Medulla oblongata (tissue), 1 donor: Measurements from ENCODE around the gene LIPC.

Source experiments
- DNase-seq: peaks from one replicate; pipeline ENCODE4 v3.0.0-alpha.2; 2015; ENCODE audit errors: extremely low spot score

Gene LIPC

GRCh38 chr15:58431221-58432149 is at the start of gene LIPC:
Gene LIPC, plus strand, starts transcription at chr15:58431991. Its CDS starts 42 bp downstream, at chr15:58432033.
- no peak for DNase-seq

- DNase-seq, result no peak
Observed at GRCh38 chr15:58383876-58384275, 47.9 kb upstream of the LIPC start.

- DNase-seq, result no peak
Observed at GRCh38 chr15:58384667-58385066, 47.1 kb upstream of the LIPC start.

GRCh38 chr15:58386081-58386480 is 45.7 kb upstream of the LIPC start:
- DNase-seq, result no peak

- DNase-seq, result no peak
Observed at GRCh38 chr15:58386641-58387040, 45.1 kb upstream of the LIPC start.

- DNase-seq, result no peak
Observed at GRCh38 chr15:58387130-58387529, 44.7 kb upstream of the LIPC start.

- DNase-seq, result no peak
Observed at GRCh38 chr15:58388211-58388610, 43.6 kb upstream of the LIPC start.

- no peak for DNase-seq
Observed at GRCh38 chr15:58390118-58390517, 41.7 kb upstream of the LIPC start.

- DNase-seq, result no peak
Observed at GRCh38 chr15:58390655-58391054, 41.1 kb upstream of the LIPC start.

- no peak for DNase-seq
Observed at GRCh38 chr15:58391088-58391487, 40.7 kb upstream of the LIPC start.

- no peak for DNase-seq
Observed at GRCh38 chr15:58392141-58392540, 39.6 kb upstream of the LIPC start.

GRCh38 chr15:58392611-58393161 is 39.1 kb upstream of the LIPC start:
- no peak for DNase-seq

- DNase-seq, result no peak
Observed at GRCh38 chr15:58393241-58393662, 38.5 kb upstream of the LIPC start.

GRCh38 chr15:58396181-58396580 is 35.6 kb upstream of the LIPC start:
- no peak for DNase-seq

GRCh38 chr15:58398071-58398470 is 33.7 kb upstream of the LIPC start:
- DNase-seq, result no peak

GRCh38 chr15:58398643-58399042 is 33.1 kb upstream of the LIPC start:
- no peak for DNase-seq

- no peak for DNase-seq
Observed at GRCh38 chr15:58399739-58400138, 32.1 kb upstream of the LIPC start.

- DNase-seq, result no peak
Observed at GRCh38 chr15:58401276-58401675, 30.5 kb upstream of the LIPC start.

- no peak for DNase-seq
Observed at GRCh38 chr15:58401991-58402649, 29.7 kb upstream of the LIPC start.

- DNase-seq, result no peak
Observed at GRCh38 chr15:58403581-58403980, 28.2 kb upstream of the LIPC start.

GRCh38 chr15:58404020-58404419 is 27.8 kb upstream of the LIPC start:
- DNase-seq, result no peak

- no peak for DNase-seq
Observed at GRCh38 chr15:58404722-58405121, 27.1 kb upstream of the LIPC start.

GRCh38 chr15:58405865-58406264 is 25.9 kb upstream of the LIPC start:
- no peak for DNase-seq
